Pancreas (tissue), 10 donors: ENCODE measurements around the gene SDK1. TPM values are rescaled to one million over a fixed set of nuclear protein-coding genes. Genes with fewer than 3 reads are reported as not detected.

Experiments
- ATAC-seq, 4 donors: fragments of 200-7000 bp; cut with Tn5 transposase; one replicate each; pipeline versions ENCODE4 v1.8.0 to v1.9.1; 2020; ENCODE audit warnings: mild to moderate bottlenecking in 4 of 4, moderate library complexity in 4 of 4
- DNase-seq, 6 donors: peaks; one replicate each; pipeline ENCODE4 v3.0.0-alpha.2; 2020
- FAIRE-seq: peaks from 2 replicates; lab custom pipeline; 2012; peaks lifted over from hg19 to GRCh38; lab: Jason Lieb, UNC
- H3K27ac ChIP-seq, 4 donors: fragments of 200-600 bp; sonication (generic); 1 replicate in 3 of 4; 2 replicates in 1 of 4; pipeline versions ENCODE4 v1.5.0 to v1.8.0; 2020
- H3K27me3 ChIP-seq, 4 donors: fragments of 200-600 bp; one replicate each; pipeline ENCODE4 v1.8.0; 2021
- H3K36me3 ChIP-seq, 3 donors: fragments of 200-600 bp; sonication (generic) in 1 of 3; one replicate each; pipeline versions ENCODE4 v1.5.0 to v1.8.0; 2020 to 2021
- H3K4me1 ChIP-seq, 3 donors: fragments of 200-600 bp; one replicate each; pipeline ENCODE4 v1.8.0; 2021
- H3K4me3 ChIP-seq, 4 donors: fragments of 200-600 bp; sonication (generic) in 2 of 4; one replicate each; pipeline versions ENCODE4 v1.5.0 to v1.8.0; 2020 to 2021
- H3K9me3 ChIP-seq, 4 donors: fragments of 200-600 bp; one replicate each; pipeline ENCODE4 v1.8.0; 2021
- WGBS, 2 donors: extraction: QIAGEN DNeasy Blood & Tissue Kit; methylation state at CpG; one replicate each; pipeline ENCODE4 v1.1.7; 2013; 5-methylcytosine and 5-hydroxymethylcytosine counted together
- intact Hi-C, 3 donors: fragments of 100-400 bp; cut with DNase I; formaldehyde crosslinking; loops; one replicate each; pipeline versions ENCODE4 v1.11.1 to v1.14.2; 2022
- polyA plus RNA-seq, 2 donors: library from polyadenylated mRNA; stranded (reverse); fragments of 200-250 nt; gene quantifications; one replicate each; pipeline ENCODE4 v1.2.3, GENCODE V29; 2013
- total RNA-seq, 6 donors: library from RNA; stranded (reverse); fragmentation: NEBNext Ultra II Directional in 4 of 6; extraction: Animal tissue kit (Norgen Biotek cat#: 25700) in 4 of 6; gene quantifications; one replicate each; pipeline versions ENCODE4 v1.2.1 to v1.2.4, GENCODE V29; 2021 to 2023
- TF ChIP-seq, protein P1 (sequence below), 4 donors: fragments of 200-600 bp; sonication (generic) in 3 of 4; IDR thresholded peaks; one replicate each; pipeline versions ENCODE4 v1.5.0 to v1.8.0; 2021; ENCODE audit warnings: antibody characterized with exemption in 4 of 4
- donor health status: healthy with polysubstance abuse.
- donor health status: DM: no; HTN: no; CAD: no; lungs with moderate emphysema.
- donor health status: DM: no; HTN: no; CAD: no.
- donor health status: control.
- donor health status: control.
- donor health status: Bipolar disorder and iron deficiency.
- donor health status: DM: yes; HTN: yes; CAD: no.
- donor health status: DM: no; HTN: no; CAD: no.
- donor health status: DM: no; HTN: no; CAD: no.
- donor health status: DM: yes; HTN: yes; CAD: no.

Gene SDK1
- total and polyA plus RNA-seq, 8 donors, result 10.8 to 30.8 (median 19.8) TPM

DNA sequence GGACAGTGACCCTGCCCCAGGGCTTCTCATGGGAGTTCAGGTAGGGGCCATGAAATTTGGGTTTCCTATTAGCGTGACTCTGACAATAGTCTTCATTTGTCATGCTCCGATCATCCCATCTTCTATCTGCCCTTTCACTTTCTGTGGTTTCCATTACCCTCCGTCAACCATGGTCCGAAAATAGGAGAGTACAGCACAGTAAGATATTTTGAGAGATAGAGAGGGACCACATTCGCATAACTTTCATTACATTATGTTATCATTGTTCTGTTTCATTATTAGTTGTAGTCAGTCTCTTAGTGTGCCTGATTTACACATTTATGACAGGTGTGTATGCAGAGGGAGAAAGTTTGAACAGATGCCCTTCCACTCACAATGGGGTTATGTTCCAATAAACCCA, 649.2 kb downstream of the SDK1 start:
- no peak for FAIRE-seq
- TF ChIP-seq, protein P1, sequence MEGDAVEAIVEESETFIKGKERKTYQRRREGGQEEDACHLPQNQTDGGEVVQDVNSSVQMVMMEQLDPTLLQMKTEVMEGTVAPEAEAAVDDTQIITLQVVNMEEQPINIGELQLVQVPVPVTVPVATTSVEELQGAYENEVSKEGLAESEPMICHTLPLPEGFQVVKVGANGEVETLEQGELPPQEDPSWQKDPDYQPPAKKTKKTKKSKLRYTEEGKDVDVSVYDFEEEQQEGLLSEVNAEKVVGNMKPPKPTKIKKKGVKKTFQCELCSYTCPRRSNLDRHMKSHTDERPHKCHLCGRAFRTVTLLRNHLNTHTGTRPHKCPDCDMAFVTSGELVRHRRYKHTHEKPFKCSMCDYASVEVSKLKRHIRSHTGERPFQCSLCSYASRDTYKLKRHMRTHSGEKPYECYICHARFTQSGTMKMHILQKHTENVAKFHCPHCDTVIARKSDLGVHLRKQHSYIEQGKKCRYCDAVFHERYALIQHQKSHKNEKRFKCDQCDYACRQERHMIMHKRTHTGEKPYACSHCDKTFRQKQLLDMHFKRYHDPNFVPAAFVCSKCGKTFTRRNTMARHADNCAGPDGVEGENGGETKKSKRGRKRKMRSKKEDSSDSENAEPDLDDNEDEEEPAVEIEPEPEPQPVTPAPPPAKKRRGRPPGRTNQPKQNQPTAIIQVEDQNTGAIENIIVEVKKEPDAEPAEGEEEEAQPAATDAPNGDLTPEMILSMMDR (IDR thresholded peaks at IDR 0.05), result no peak

DNA sequence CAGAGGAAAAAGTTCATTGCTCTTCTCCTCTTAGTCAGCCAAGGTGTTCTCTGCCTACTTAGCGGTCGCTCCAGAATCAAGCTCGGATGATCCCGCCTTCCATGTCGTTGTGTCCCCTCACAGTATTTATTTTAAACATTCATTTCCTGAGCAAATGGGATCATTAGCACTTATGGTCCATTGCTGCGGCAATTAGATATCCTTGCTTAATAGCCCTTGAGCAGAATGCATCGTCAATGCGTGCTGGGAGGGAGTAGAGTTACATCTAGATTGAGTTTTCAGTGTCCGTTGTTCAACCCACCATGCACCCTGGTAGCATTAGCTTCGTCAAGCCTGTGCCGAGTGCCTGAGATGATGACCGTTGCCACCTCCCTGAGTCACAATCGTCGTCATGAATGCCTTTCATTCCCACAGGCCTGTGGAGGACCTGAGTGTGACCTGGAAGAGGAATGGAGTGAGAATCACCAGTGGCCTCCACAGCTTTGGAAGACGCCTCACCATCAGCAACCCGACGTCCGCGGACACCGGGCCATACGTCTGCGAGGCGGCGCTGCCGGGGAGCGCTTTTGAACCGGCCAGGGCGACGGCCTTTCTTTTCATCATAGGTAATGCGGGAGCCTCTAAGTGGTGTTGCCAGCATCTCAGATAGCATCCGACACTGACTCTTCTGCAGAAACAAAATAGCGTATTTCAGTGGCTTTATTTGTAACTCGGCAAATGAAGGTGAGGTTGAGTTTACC, 650.4 kb downstream of the SDK1 start:
- TF ChIP-seq, protein P1 (IDR thresholded peaks at IDR 0.05), result no peak
- Histone ChIP-seq H3K9me3 (no peaks in the 10 kb centered on the region), H3K27ac (no peak overlapping the region), H3K4me1 (no peaks in the 10 kb centered on the region), H3K36me3 (no peaks in the 10 kb centered on the region), H3K4me3 (no peak overlapping the region), H3K27me3 (no peaks in the 10 kb centered on the region)
- WGBS, 2 donors, result 94 to 97% methylated on average over 33 of the region's 33 CpGs
- intact Hi-C loops, result no loop called here
- FAIRE-seq (no peak), ATAC-seq (peak in 2 of 4 donors; percentile 31 to 45), DNase-seq (no peak)

More for the DNA sequence above, 649.2 kb downstream of the SDK1 start:
- Histone ChIP-seq H3K36me3 (no peaks in the 10 kb centered on the region), H3K9me3 (no peaks in the 10 kb centered on the region), H3K27me3 (no peaks in the 10 kb centered on the region), H3K4me3 (no peak overlapping the region), H3K27ac (no peak overlapping the region), H3K4me1 (no peaks in the 10 kb centered on the region)
- ATAC-seq (no peak), DNase-seq (no peak)
- 95 to 98% methylated on average over 5 of the region's 5 CpGs for WGBS, 2 donors
- intact Hi-C loops, result no loop called here

DNA sequence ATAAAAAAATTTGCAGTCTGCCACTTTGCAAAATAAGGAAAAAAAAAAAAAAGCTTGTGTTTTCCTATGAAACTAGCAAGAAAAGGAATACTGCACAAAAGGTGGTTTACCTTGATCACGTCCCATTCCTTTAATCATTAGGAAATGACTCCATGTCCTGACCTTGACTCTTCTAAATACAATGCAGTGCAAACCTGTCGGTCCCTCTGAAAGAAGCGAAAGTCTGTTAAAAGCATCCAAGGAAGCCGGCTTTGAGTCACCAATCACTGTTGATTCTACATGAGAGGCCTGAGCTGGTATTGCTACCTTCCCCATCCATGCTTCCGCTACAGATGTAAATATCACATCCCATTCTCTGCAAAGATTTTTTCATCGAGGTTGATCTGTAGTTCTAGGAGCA, 652.1 kb downstream of the SDK1 start:
- peaks cover 0 to 4% (median 3%) of the 10 kb centered on the region in 3 donors for H3K4me1 ChIP-seq
- TF ChIP-seq, protein P1 (IDR thresholded peaks at IDR 0.05), result no peak
- DNase-seq (no peak), ATAC-seq (no peak), FAIRE-seq (no peak)
- H3K27me3 ChIP-seq, result no peaks in the 10 kb centered on the region
- intact Hi-C loops, result no loop called here
- H3K4me3 ChIP-seq, result no peak overlapping the region
- no peaks in the 10 kb centered on the region for H3K36me3 ChIP-seq
- no peaks in the 10 kb centered on the region for H3K9me3 ChIP-seq
- no peak overlapping the region for H3K27ac ChIP-seq
- 71 to 72% methylated on average over 6 of the region's 6 CpGs for WGBS, 2 donors

DNA sequence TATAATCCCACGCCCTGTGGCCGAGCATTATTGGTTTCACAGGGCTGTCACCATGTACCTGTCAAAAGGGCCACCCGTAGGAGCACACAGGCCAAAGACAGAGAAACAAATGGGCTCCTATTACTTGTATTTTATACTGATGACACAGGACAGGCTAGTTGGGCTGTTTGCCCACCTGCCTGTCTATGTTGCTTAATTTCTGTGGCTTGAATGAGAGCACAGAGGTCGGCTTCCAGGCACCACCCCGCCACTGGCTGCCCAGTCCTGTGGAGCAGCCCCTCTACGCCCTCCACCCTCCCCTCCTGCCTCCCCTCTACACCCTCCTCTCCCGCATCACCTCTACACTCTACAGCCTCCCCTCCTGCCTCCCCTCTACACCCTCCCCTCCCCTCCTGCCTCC, 652.9 kb downstream of the SDK1 start:
- H3K27ac ChIP-seq, result no peak overlapping the region
- H3K27me3 ChIP-seq, result no peaks in the 10 kb centered on the region
- no peak for FAIRE-seq
- no peak overlapping the region for H3K4me3 ChIP-seq
- peaks cover 0 to 12% (median 8%) of the 10 kb centered on the region in 3 donors for H3K4me1 ChIP-seq
- no peaks in the 10 kb centered on the region for H3K9me3 ChIP-seq
- TF ChIP-seq, protein P1 (IDR thresholded peaks at IDR 0.05), result no peak
- intact Hi-C loops, result no loop called here
- H3K36me3 ChIP-seq, result no peaks in the 10 kb centered on the region
- no peak for DNase-seq
- ATAC-seq, result no peak
- WGBS, 2 donors, result 95% methylated on average over 6 of the region's 7 CpGs

DNA sequence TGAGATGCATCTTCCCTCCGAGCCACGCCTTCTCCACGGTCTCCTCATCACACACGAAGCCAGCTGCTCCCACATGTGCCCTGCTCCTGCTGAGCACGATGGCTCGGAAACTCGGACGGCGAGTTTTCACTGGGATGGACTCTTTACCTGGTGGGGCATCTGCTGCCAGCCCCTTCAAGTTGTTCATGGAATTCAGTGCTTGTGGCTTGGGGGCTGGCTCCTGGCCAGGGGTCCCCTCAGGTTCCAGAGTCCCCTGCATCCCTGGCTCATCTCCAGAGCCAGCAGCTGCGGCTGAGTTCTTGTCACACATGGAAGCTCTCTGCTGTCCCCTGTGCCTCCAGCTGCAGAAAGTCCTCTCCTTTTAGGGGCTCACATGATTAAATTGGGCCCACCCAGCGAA, 654.0 kb downstream of the SDK1 start:
- intact Hi-C loops, result no loop called here

More for the DNA sequence above, 654.0 kb downstream of the SDK1 start:
- Histone ChIP-seq H3K36me3 (no peaks in the 10 kb centered on the region), H3K4me3 (no peak overlapping the region), H3K27ac (no peak overlapping the region), H3K4me1 (peaks cover 0 to 13% (median 8%) of the 10 kb centered on the region in 3 donors), H3K27me3 (no peaks in the 10 kb centered on the region), H3K9me3 (no peaks in the 10 kb centered on the region)
- ATAC-seq (no peak), DNase-seq (no peak), FAIRE-seq (no peak)
- TF ChIP-seq, protein P1 (IDR thresholded peaks at IDR 0.05), result no peak
- WGBS, 2 donors, result 93 to 97% methylated on average over 11 of the region's 11 CpGs
